Amygdala (tissue), 56 donors: ENCODE measurements around the gene SMAD3.
"Not testable (repeated sequence)": the region's sequence is repeated elsewhere in the genome, so short reads cannot be mapped to it uniquely, and the experiment has no call there.

Experiments
- DNase-seq, 56 donors: peaks; one replicate each; lab custom pipeline; 2025; lab: John Stamatoyannopoulos, UW

The SMAD3 gene

DNA sequence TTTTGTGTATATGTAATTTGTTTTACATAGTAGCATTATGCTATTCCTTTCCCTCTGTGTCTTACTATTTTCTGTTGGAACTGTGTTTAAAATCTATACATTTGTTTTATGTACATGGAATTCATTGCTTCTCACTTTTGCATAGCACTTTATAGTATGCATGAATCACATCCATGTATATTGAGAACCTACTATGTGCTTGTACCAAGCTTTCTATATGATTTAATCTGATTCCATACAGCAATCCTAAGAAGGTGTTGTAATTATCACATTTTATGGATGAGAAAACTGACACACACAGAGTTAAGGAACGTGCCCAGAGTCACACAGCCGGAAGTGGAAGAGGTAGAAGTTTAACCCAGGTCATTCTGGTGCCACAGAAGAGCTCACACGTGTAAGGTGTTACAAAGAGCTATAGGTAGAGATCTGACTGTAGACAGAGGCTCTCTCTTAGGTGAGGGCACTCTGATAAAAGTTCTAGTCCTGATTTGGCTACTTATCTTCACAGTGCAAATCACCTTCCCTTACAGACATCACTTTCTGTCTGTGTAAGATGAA lies 3.5 kb upstream of the SMAD3 start:
- no peak for DNase-seq

DNA sequence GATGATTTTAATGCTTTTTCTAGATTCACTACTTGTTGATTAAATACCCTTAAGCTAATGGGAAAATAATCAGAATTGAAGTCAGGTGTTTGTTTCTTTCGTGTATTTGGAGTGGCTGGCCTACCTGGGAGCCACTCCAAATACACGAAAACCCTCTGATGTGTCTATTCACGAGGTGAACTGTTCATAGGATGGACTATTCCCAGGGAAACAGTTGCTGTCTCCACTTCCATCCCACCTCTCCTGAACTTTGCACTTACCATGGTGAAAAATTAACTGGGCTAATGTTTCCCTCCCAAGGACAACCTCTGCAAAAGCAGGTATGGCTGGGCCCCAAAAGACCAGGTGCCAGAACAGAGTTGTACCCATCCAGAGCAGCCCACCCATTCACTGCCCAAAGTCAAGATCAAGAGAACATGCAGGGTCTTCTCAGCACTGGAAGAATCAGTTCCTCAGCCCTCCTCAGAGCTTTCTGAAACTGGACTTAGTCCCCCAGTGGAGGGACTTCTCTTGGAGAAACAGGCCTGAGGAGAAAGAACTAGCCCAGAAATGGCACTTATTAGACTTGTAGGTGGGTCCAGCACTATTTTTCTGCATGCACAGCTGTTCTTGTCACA lies 2.9 kb upstream of the SMAD3 start:
- no peak for DNase-seq

DNA sequence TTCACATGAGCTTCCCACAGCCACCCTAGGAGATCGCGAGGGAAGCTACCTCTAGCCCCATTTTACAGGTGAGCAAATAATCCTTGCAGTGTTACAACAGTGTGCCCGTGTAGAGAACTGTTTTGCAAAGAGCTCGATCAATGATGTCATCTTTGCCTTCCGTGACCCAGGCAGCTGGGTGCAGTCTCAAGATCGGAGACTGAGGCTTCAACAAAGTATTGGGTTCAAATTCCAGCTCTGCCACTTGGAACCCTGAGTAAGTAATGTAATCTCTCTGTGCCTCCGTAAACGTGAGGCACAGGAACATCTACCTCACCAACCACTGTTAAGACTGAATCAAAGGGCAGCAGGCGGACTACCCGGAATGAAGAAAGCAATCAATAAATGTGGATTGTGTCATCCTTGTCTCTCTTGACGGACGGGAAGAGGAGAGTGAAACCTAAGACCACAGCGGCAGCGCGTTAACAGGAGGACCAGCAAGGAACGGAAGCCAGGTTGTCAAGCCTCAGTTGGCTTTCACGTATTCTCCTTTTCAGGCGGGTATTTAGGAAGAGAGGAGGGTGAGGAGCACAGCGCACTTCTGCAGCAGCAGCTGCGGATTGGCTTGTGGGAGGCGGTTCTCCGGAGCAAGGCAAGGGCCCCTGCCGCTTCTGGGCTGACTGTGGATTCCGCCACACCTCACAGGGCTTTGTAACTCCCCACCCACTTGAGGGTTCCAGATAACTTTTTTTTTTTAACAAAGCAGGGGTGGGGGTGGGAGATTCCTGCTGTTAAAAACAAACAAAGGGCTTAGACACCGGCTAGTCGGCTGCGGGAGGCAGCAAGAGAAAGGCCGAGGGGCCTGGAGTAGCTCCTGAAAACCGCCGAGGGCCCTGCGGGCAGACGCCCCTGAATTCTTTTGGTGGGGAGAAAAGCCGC lies 1.5 kb upstream of the SMAD3 start:
- DNase-seq = no peak

DNA sequence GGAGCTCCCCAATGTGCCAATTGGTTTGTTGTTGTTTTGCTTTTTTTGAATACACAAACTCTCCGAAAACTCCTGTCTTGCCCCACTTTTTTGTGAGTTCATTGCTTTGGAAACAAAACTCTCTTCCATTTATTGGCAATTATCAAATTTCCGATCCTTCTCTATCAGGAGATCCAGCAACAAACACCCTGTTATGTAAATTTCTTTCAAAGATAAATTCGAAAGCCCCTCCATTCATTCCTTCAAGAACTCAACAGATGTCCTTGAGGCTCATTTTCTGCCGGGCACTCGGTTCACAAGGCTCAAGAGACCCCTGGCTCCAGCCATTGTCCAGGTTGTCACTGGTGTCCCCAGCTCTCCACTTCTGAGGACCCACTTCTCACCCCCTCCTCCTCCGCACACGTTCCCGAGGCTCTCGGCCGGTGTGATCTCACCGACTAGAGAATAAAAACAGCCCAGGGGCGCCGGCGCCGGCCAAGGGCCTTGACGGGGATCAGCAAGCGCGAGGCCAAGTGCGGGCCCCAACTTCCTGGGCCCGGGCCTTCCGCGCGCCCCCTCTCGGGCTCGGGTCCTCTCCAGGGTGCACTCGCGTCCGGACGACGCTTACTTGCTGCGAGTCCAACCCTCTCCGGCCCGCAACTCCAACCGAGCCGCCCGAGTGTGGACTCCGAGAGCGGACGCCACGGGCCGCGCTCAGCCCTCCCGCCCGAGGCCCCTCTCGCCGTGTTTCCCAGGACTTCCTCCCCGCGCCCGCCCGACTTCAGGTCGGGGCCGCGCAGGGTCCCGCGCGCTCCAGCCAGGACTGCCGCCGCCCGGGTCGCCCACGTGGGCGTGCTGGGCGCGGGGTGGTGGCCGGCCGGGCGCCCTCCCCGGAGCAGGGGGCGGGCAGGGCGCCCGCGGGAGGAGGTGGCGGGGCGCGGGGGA lies 533 bp upstream of the SMAD3 start:
- DNase-seq = peak in 12 of 56 donors; percentile 27 to 70 (median 60)

DNA sequence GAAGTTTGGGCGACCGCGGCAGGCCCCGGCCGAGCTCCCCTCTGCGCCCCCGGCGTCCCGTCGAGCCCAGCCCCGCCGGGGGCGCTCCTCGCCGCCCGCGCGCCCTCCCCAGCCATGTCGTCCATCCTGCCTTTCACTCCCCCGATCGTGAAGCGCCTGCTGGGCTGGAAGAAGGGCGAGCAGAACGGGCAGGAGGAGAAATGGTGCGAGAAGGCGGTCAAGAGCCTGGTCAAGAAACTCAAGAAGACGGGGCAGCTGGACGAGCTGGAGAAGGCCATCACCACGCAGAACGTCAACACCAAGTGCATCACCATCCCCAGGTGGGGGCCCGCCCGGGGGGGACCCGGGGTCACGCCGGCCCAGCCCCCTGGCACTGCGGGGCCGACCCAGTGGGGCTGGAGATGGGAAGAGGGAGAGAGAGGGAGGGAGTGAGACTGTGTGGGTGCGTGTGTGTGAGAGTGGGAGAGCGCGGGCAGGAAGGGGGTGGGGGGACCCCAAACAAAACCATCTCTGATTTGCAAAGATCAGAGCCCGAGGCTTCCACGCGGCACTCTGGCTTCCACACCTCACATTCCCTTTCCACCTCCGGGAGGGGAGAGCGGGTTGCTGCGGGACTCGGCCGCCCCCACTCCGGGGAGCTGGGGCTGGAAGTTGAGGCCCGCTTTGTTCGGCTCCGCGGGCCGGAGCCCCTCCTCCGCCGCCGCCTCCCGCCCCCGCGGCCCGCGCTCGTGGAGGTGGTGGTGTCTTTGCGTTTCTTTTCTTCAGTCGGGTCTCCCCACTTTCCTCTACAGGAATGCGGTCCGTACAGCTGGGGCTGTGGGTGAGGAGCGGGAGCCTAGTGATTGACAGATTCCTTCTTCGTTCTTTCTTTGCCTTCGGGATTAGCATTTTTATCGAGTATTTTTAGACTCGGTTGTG lies 898 bp downstream of the SMAD3 start:
- DNase-seq = peak in 5 of 56 donors; percentile 17 to 57 (median 26)

DNA sequence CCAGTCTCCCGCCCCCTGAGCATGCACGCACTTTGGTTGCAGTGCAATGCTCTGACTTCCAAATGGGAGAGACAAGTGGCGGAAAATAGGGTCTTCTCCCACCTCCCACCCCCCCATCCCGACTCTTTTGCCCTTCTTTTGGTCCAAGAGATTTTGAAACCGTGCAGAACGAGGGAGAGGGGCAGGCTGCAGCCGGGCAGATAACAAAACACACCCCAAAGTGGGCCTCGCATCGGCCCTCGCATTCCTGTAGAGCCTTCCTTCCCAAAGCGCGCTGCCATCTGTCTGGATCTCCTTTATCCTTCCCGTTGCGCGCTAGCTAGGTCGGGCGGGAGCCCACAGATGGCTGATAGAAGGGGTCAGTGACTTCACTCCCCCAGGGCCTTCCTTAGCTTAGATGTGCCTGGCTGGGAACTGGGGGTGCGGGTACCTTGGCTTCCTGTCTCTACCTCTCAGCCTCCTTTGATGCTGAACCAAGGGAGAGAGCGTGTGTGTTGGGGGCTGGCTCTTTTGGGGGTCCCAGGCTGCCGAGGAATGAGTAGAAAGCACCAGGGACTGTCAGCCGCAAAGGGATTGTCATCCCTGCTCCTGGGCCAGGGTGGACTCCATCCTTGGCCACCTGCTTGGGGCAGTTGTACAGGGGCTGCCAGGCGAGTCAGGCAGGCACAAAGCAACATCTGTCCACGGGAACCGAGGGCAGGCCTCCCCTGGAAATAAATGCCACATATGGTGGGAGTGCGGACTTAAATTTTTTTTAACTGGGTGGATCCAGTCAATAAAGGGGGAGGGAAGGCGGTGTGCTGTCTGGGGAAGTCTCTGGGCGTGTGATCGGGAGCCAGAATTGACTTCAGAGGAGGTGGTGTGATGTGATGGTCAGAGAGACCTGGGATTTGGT lies 1.8 kb downstream of the SMAD3 start:
- peak in 3 of 56 donors; percentile 12 to 27 (median 22) for DNase-seq

DNA sequence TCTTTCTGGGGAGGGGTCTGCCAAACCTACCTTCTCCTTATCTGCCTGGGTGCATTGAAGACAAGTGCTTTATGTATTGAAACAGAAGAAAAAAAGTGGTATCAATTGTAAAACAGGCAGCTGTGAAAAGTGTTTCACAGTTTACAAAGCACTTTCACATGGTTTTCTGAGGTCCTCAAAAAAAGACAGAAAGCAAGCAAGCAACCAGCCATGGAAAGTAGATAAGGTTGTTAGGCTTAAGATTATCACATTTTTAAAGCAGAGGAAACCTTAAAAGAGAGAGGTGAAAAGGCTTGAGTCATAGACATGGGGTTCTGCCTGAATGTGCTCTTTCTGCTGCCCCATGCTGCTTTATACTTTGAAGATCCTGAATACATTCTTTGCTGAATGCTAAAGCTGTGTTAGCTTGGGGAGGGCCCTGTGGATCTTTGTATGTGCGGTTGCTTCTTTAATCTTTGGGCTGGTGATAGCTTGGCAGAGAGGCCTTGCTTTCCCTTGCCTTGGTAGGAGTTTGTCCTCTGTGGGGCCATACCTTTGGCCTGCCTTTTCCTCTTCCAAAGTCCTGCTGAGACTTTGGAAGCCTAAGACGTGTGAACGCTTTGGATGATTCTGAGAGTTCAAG lies 2.6 kb downstream of the SMAD3 start:
- no peak for DNase-seq

DNA sequence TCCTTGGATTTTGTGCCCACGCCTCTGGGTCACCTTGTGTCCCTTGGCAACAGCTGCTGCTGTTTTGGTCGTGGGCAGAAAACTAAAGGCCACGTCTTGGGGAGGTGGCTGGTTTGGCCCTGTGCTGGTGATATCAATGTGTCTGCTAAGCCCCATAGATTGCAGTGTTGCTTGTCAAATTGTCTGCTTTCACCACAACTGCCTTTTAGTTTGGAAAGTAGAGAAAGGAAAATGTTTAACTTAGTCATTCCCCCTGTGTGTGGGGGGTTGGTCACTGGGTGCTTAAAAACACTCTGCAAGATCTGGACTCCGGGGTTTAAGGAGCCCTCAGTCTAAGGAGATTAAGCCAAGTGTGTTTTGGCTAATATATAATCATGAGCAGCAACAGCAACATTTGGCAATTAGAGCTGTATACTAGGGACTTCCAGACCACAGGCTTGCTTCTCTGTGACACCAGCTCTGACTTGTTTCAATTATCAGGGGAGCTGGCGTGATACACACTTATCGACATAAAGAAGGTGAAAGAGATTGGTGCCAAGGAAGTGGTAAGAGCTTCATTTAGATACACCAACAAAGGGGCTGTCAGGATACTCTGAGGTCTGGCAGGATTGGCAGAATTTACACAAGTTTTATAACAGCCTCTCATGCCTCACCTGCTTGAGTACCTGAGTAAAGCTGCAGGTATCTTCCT lies 3.5 kb downstream of the SMAD3 start:
- DNase-seq = no peak

DNA sequence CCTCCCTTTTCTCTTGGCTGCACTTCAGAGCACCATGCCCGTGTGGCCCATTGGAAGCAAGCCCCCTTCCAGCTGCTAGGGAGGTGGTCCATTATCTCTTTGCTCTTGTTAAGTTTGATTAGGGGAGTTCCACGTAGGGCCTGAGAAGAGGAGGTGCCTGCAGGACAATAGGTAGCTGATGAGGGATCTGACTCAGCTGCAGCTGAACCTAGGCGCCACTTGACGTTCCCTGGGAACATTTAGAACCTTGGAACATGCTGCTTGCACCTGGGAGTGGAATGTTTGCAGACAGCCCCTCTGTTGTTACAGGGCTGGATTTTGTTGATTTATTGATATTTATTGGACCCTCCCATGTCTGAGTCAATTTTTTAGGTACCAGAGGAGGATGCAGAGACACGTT lies 4.7 kb downstream of the SMAD3 start:
- no peak for DNase-seq

DNA sequence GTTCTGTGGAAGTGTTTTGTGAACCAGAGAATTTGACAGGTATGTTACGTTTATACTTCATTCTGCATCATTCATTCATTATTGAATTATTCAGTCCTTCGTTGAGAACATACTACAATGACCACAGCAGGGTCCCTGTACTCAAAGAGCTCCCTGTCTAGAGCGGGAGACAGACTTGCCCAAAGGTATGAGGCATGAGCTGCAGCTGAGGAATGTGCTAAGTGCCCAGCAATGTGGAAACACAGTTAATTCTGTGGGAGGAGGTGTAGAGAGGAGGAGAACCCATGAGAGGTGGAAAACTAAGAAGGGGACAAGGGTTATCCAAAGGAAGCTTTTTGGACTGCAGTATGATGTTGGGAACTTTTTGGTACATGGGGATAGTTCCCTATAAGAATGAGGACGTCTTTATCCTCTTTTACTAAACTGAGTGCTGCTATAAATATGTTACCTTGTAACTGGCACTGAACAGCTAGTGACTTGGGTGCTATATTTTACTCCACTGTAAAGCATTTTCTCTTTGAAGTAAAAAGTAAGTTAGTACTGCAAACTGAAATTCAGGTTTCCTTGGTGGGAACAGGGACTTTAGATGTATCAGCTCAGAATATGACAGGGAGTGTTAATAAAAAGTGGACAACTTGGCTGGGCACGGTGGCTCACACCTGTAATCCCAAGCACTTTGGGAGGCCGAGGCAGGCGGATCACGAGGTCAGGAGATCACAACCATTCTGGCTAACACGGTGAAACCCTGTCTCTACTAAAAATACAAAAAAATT lies 5.7 kb downstream of the SMAD3 start:
- DNase-seq = no peak

DNA sequence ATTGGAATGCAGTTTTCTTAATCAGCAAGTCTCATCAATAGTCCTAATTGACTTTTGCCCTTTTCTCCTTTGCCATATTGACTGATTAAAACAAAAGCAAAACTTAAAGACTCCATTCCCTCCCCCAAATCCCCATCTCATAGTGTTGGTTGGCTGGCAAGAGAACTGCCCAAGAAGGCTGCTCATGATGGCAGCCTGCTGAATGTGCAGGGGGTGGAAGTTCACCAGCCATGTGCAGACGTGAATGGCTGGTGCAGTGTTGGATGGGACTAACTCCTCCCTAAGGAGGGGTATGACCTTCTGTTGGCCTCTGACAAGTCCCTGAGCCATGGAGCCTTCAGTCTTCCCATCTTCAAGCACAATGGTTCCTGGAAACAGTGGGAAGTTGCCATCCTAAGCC lies 7.0 kb downstream of the SMAD3 start:
- DNase-seq = no peak

DNA sequence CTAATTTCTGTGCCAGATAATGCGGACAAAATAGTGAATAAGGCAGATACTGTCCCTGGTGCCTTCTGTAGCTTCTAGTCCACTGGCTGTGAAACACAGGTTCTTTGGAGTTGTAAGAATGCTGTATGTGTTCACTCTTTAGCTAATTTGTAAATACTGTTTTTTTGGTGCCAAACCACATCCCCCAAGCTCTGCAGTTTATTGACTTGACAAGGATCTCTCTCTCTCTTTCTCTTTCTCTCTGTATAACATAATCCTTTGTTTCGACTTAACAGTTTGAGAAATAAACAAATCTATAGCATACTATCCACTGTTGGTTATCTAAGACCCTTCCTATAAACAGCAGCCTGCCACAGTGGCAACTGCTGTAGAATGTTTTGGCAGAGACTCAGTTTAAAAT lies 7.6 kb downstream of the SMAD3 start:
- DNase-seq = no peak

DNA sequence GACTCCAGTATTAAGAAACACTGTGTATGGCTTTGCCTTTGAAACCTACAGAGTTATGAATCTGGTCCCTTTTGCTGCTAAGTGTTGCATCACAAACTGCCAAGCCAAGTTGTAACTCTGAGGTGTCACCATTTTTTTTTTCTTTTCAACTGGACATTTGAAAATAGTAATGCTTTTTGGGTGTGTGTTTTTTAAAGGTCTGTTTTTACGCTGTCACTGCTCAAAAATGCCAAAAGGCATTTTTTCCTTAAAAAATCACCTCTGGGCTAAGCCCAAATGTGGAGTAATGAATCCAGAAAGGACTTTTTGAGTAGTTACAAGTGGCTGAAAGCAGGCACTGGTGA lies 9.5 kb downstream of the SMAD3 start:
- DNase-seq = no peak

DNA sequence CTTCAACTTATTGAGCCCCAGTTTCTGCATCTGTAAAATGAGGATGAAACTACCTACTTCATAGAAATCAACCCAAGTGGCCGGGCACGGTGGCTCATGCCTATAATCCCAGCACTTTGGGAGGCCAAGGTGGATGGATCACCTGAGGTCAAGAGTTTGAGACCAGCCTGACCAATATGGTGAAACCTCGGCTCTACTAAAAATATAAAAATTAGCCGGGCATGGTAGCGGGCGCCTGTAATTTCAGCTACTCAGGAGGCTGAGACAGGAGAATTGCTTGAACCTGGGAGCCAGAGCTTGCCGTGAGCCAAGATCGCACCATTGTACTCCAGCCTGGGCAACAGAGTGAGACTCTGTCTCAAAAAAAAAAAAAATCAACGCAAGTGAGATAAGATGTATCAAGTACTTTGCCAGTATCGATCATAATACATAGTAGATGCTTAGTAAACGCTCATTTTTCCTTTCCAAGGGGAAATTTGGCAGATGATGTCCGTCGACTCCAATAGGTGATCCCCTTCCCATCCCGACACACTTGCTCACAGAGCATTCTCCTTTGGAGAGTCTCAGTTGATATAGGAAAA lies 10.2 kb downstream of the SMAD3 start:
- not testable (repeated sequence) for DNase-seq

DNA sequence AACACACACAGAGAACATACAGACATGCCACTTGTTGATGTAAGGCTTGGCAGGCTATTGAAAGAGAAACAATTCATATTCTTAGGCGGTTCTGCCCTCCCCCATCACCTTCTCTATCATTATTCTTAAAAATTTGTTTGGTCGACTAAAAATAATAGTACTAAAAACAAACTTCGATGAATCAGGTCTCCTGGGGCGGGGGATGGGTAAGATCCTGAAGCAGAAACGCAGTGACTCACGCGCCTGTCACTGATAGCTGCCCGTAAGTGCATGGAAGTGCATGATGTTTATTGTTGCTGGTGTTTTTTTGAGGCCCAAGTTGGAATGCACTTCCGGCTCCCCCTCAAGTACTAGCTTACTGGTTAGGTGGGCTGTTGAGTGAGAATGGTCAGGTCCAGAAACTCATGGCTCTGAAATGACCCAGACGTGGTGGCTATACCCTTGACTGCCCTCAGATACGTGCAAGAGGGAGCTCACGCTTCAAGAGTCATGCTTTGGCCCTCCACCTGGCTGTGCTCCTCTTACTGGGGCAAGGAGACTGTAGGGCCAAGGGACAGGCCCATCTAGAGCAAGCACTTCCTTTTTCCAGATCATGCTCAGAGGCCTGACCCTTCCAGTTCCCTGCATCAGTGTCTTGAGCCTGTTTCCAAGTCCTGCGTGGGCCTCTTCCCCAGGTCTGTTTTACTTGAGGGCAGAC lies 10.9 kb downstream of the SMAD3 start:
- no peak for DNase-seq
